SK-N-SH treated with all-trans-retinoic acid at 6 μM for 48 hours (cell line): ENCODE data around the gene KCNMA1.
"Not testable (repeated sequence)": the region's sequence is repeated elsewhere in the genome, so short reads cannot be mapped to it uniquely, and the experiment has no call there.

ENCODE experiments used
- ATAC-seq: fragments of 200-7000 bp; cut with Tn5 transposase; 3 replicates; pipeline ENCODE4 v1.9.1; 2020; ENCODE audit warnings: mild to moderate bottlenecking, moderate library complexity
- ARNTL ChIP-seq: fragments of 450-650 bp; formaldehyde crosslinking; IDR thresholded peaks from 2 replicates; pipeline ENCODE4 v1.5.0; 2020; ENCODE audit warnings: low read depth, mild to moderate bottlenecking, moderate library complexity, borderline replicate concordance
- BACH2 ChIP-seq: fragments of 250-450 bp; sonication (Bioruptor Pico); IDR thresholded peaks from 2 replicates; pipeline ENCODE4 v1.9.0; 2021; ENCODE audit warnings: mild to moderate bottlenecking, borderline replicate concordance
- CREB5 ChIP-seq: fragments of 250-450 bp; sonication (Bioruptor Pico); IDR thresholded peaks from 2 replicates; pipeline ENCODE4 v1.5.1; 2020; ENCODE audit warnings: low read depth, mild to moderate bottlenecking, moderate library complexity
- CSDC2 ChIP-seq: fragments of 250-450 bp; sonication (Bioruptor Pico); IDR thresholded peaks from 2 replicates; pipeline ENCODE4 v1.5.0; 2020; ENCODE audit warnings: mild to moderate bottlenecking, moderate library complexity
- ESRRG ChIP-seq: fragments of 250-450 bp; sonication (Bioruptor Pico); IDR thresholded peaks from 2 replicates; pipeline ENCODE4 v1.6.1; 2021; ENCODE audit warnings: mild to moderate bottlenecking
- GLIS3 ChIP-seq: fragments of 250-450 bp; sonication (Bioruptor Pico); IDR thresholded peaks from 2 replicates; pipeline ENCODE4 v1.5.0; 2020; ENCODE audit warnings: mild to moderate bottlenecking, moderate library complexity
- ISL1 ChIP-seq: fragments of 250-450 bp; sonication (Bioruptor Pico); IDR thresholded peaks from 2 replicates; pipeline ENCODE4 v2.1.2; 2022; ENCODE audit warnings: mild to moderate bottlenecking, moderate library complexity
- OSR1 ChIP-seq: fragments of 250-450 bp; sonication (Bioruptor Pico); IDR thresholded peaks from 2 replicates; pipeline ENCODE4 v1.8.0; 2022; ENCODE audit warnings: moderate library complexity, mild to moderate bottlenecking, inconsistent platforms
- PPARA ChIP-seq: fragments of 250-450 bp; sonication (Bioruptor Pico); IDR thresholded peaks from 2 replicates; pipeline ENCODE4 v1.5.0; 2020; ENCODE audit warnings: mild to moderate bottlenecking, borderline replicate concordance
- RARB ChIP-seq: fragments of 250-450 bp; sonication (Bioruptor Pico); IDR thresholded peaks from 2 replicates; pipeline ENCODE4 v1.8.0; 2021; ENCODE audit warnings: mild to moderate bottlenecking, moderate library complexity
- SNAI2 ChIP-seq: fragments of 250-450 bp; sonication (Bioruptor Pico); IDR thresholded peaks from 2 replicates; pipeline ENCODE4 v1.5.0; 2020; ENCODE audit warnings: mild to moderate bottlenecking, moderate library complexity
- TCF4 ChIP-seq: fragments of 250-450 bp; sonication (Bioruptor Pico); IDR thresholded peaks from 2 replicates; pipeline ENCODE4 v1.8.0; 2021; ENCODE audit warnings: mild to moderate bottlenecking, moderate library complexity, borderline replicate concordance
- TOX ChIP-seq: fragments of 250-450 bp; sonication (Bioruptor Pico); IDR thresholded peaks from 2 replicates; pipeline ENCODE4 v1.8.0; 2021; ENCODE audit warnings: mild to moderate bottlenecking, moderate library complexity, borderline replicate concordance
- TSHZ2 ChIP-seq: fragments of 250-450 bp; sonication (Bioruptor Pico); IDR thresholded peaks from 2 replicates; pipeline ENCODE4 v1.5.0; 2020; ENCODE audit warnings: mild to moderate bottlenecking, moderate library complexity
- ZFP3 ChIP-seq: fragments of 250-450 bp; sonication (Bioruptor Pico); IDR thresholded peaks from 2 replicates; pipeline ENCODE4 v1.5.0; 2020; ENCODE audit warnings: mild to moderate bottlenecking, moderate library complexity
- ZNF565 ChIP-seq: fragments of 450-650 bp; formaldehyde crosslinking; conservative IDR thresholded peaks from 2 replicates; pipeline ENCODE4 v1.5.0; 2020; ENCODE audit warnings: low read depth, mild to moderate bottlenecking, moderate library complexity
- ZNF70 ChIP-seq: fragments of 450-650 bp; formaldehyde crosslinking; IDR thresholded peaks from 2 replicates; pipeline ENCODE4 v1.5.0; 2020; ENCODE audit warnings: mild to moderate bottlenecking, moderate library complexity
- ZNF8 ChIP-seq: fragments of 450-650 bp; formaldehyde crosslinking; IDR thresholded peaks from 2 replicates; pipeline ENCODE4 v1.5.0; 2020; ENCODE audit warnings: mild to moderate bottlenecking, moderate library complexity
- TF ChIP-seq, protein P1 (sequence below): fragments of 250-450 bp; sonication (Bioruptor Pico); IDR thresholded peaks from 2 replicates; pipeline ENCODE4 v1.8.0; 2020; ENCODE audit warnings: mild to moderate bottlenecking, moderate library complexity, borderline replicate concordance

KCNMA1 gene

DNA sequence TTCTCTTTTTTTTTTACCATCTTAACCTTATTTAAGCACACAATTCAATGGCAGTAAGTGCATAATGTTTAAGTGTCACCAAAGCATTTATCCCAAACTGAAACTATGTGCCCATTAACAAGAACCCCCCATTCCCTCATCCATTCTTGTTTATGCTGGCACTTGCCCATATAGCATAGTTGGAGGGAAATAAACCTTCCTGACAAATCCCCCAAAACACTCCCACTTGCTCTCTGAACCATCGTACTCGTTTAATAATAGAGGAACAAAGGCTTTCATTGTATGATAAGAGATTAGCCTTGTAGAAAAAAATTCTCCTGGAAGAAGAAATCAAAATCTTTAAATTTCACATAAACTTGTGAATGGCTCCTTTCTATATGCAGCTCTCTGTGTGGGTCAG lies 26.4 kb upstream of the KCNMA1 start:
- TF ChIP-seq ISL1 (CRISPR knock-in tag) (no peak), ESRRG (no peak), SNAI2 (CRISPR knock-in tag) (no peak), TCF4 (CRISPR knock-in tag) (no peak), TOX (CRISPR knock-in tag) (no peak), TSHZ2 (no peak)
- TF ChIP-seq, protein P1, sequence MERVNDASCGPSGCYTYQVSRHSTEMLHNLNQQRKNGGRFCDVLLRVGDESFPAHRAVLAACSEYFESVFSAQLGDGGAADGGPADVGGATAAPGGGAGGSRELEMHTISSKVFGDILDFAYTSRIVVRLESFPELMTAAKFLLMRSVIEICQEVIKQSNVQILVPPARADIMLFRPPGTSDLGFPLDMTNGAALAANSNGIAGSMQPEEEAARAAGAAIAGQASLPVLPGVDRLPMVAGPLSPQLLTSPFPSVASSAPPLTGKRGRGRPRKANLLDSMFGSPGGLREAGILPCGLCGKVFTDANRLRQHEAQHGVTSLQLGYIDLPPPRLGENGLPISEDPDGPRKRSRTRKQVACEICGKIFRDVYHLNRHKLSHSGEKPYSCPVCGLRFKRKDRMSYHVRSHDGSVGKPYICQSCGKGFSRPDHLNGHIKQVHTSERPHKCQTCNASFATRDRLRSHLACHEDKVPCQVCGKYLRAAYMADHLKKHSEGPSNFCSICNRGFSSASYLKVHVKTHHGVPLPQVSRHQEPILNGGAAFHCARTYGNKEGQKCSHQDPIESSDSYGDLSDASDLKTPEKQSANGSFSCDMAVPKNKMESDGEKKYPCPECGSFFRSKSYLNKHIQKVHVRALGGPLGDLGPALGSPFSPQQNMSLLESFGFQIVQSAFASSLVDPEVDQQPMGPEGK (CRISPR knock-in tag) = no peak
- TF ChIP-seq, all 23 proteins: peak for 0
- no peak; the same call in 2 of the 3 replicates for ATAC-seq

- ATAC-seq = no peak
- TF ChIP-seq CSDC2 (CRISPR knock-in tag) = no peak
- no peak for TF ChIP-seq TSHZ2
- no peak for TF ChIP-seq PPARA (CRISPR knock-in tag)
- TF ChIP-seq ZNF8 = no peak
- no peak for TF ChIP-seq GLIS3 (CRISPR knock-in tag)
- TF ChIP-seq ZNF70 (CRISPR knock-in tag) = no peak
- no peak for TF ChIP-seq OSR1
- no peak for TF ChIP-seq RARB (CRISPR knock-in tag)
- no peak for TF ChIP-seq ZNF565
- no peak for TF ChIP-seq CREB5 (CRISPR knock-in tag)
Observed at GRCh38 chr10:77661674-77662073, 24.1 kb upstream of the KCNMA1 start.

DNA sequence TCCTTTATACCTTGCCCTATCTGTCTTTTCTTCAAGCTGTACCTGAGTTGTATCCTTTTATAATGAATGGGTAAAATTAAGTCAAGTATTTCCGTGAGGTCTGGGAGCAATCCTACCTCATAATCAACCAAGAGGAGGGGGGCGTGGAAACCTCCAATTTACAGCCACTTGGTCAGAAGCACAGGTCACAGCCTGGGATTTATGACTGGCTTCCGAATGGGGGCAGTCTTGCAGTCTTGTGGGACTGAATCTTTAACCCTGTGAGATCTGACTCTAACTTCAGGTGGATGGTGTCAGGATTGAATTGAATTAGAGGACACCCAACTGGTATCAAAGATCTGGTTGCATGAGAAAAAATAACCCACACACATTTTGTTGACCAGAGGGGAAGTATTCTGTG lies 23.5 kb upstream of the KCNMA1 start:
- TF ChIP-seq CREB5 (CRISPR knock-in tag) = no peak
- TF ChIP-seq BACH2 (CRISPR knock-in tag) = no peak
- TF ChIP-seq OSR1 = no peak
- TF ChIP-seq CSDC2 (CRISPR knock-in tag) = no peak
- no peak for TF ChIP-seq GLIS3 (CRISPR knock-in tag)
- TF ChIP-seq PPARA (CRISPR knock-in tag) = no peak
- no peak for TF ChIP-seq TSHZ2
- no peak for TF ChIP-seq ISL1 (CRISPR knock-in tag)
- TF ChIP-seq ARNTL (CRISPR knock-in tag) = no peak
- TF ChIP-seq TCF4 (CRISPR knock-in tag) = no peak
- TF ChIP-seq ESRRG = no peak
- TF ChIP-seq ZFP3 (CRISPR knock-in tag) = no peak
- no peak for TF ChIP-seq ZNF565
- no peak for ATAC-seq

DNA sequence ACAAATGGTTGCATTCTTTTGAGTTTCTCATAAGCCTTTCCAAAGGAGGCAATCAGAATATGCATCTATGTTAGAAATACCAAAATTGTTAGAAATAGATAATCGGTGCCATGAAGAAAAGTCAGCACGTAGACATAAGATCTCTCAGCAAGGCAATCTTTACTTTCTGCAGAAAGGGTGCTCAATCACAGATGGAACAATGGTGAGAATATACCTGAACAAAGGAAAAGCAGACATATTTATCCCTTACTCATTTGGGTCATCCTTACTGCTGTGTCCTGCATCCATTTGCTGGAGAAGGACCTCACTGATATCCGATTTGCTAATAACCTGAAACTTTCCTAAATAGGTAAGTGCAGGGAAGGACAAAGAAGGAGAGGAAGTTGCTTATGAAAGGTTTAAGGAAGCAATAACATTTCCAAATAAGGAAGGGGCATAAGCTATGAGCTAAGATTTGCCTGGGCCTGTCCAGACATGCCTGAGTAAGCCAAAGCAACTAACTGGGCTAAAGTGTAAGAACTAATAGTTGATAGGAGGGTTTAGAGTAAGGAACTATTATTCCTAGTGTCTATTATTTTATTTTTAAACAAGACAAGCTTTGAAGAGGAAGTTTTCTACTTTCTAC lies 21.6 kb upstream of the KCNMA1 start:
- not testable (repeated sequence) for ATAC-seq
